Activated naive CD8-positive, alpha-beta T cell treated with anti-CD3 and anti-CD28 coated beads, Interleukin-2, amount 50 U/mL, for 24 hours (primary cell): ENCODE measurements around the gene P2RY6.

Experiments used
- ATAC-seq: fragments of 150-1000 bp; cut with Tn5 transposase; one replicate; pipeline ENCODE4 v1.10.0; 2021
- DNase-seq: peaks from one replicate; pipeline ENCODE4 v3.0.0; 2021
- H3K27ac Mint-ChIP-seq: one replicate; pipeline ENCODE4 v1.8.0; 2021; ENCODE audit warnings: mild to moderate bottlenecking, mixed read lengths
- H3K27me3 Mint-ChIP-seq: one replicate; pipeline ENCODE4 v1.8.0; 2021; ENCODE audit warnings: mixed read lengths
- H3K36me3 Mint-ChIP-seq: one replicate; pipeline ENCODE4 v1.8.0; 2021; ENCODE audit warnings: low read depth, mixed read lengths
- H3K4me1 Mint-ChIP-seq: one replicate; pipeline ENCODE4 v1.8.0; 2021; ENCODE audit warnings: mixed read lengths
- H3K4me3 Mint-ChIP-seq: one replicate; pipeline ENCODE4 v1.8.0; 2021; ENCODE audit warnings: mild to moderate bottlenecking, moderate library complexity, mixed read lengths
- H3K9me3 Mint-ChIP-seq: one replicate; pipeline ENCODE4 v1.8.0; 2021; ENCODE audit warnings: mixed read lengths

P2RY6 gene

DNA sequence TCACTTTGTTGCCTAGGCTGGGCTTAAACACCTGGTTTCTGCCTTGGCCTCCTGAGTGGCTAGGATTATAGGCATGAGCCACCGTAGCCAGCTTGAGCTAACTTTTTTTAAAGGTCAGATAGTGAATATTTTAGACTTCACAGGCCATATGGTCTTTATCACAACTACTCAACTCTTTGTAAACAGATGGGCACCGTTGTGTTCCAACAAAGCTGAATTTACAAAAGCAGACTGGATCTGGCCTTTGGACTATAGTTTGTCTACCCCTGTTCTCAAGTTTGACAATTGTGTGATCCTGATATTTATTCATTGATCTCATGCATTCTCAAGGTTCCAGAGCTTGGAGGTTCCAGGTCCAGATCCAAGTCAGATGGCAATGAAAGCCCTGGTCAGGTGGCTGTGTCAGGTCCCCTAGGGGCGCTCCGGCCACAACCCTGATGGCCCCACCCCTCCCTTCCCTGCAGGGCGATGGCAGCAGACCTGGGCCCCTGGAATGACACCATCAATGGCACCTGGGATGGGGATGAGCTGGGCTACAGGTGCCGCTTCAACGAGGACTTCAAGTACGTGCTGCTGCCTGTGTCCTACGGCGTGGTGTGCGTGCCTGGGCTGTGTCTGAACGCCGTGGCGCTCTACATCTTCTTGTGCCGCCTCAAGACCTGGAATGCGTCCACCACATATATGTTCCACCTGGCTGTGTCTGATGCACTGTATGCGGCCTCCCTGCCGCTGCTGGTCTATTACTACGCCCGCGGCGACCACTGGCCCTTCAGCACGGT is 38.3 kb upstream of the P2RY6 start:
- Mint-ChIP-seq H3K4me1 (no peaks in the 10 kb centered on the region), H3K27me3 (peaks cover 2% of the 10 kb centered on the region), H3K36me3 (no peaks in the 10 kb centered on the region), H3K9me3 (no peaks in the 10 kb centered on the region), H3K4me3 (no peak overlapping the region), H3K27ac (no peak overlapping the region)
- ATAC-seq (no peak), DNase-seq (no peak)

DNA sequence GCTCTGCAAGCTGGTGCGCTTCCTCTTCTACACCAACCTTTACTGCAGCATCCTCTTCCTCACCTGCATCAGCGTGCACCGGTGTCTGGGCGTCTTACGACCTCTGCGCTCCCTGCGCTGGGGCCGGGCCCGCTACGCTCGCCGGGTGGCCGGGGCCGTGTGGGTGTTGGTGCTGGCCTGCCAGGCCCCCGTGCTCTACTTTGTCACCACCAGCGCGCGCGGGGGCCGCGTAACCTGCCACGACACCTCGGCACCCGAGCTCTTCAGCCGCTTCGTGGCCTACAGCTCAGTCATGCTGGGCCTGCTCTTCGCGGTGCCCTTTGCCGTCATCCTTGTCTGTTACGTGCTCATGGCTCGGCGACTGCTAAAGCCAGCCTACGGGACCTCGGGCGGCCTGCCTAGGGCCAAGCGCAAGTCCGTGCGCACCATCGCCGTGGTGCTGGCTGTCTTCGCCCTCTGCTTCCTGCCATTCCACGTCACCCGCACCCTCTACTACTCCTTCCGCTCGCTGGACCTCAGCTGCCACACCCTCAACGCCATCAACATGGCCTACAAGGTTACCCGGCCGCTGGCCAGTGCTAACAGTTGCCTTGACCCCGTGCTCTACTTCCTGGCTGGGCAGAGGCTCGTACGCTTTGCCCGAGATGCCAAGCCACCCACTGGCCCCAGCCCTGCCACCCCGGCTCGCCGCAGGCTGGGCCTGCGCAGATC is 37.5 kb upstream of the P2RY6 start:
- ATAC-seq: no peak
- no peak for DNase-seq
- Mint-ChIP-seq H3K27ac (no peak overlapping the region), H3K27me3 (peaks cover 2% of the 10 kb centered on the region), H3K4me1 (no peaks in the 10 kb centered on the region), H3K9me3 (no peaks in the 10 kb centered on the region), H3K36me3 (no peaks in the 10 kb centered on the region), H3K4me3 (no peak overlapping the region)

DNA sequence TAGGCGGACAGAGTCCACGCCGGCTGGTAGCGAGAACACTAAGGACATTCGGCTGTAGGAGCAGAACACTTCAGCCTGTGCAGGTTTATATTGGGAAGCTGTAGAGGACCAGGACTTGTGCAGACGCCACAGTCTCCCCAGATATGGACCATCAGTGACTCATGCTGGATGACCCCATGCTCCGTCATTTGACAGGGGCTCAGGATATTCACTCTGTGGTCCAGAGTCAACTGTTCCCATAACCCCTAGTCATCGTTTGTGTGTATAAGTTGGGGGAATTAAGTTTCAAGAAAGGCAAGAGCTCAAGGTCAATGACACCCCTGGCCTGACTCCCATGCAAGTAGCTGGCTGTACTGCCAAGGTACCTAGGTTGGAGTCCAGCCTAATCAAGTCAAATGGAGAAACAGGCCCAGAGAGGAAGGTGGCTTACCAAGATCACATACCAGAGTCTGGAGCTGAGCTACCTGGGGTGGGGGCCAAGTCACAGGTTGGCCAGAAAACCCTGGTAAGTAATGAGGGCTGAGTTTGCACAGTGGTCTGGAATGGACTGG is 36.8 kb upstream of the P2RY6 start:
- Mint-ChIP-seq H3K4me1 (no peaks in the 10 kb centered on the region), H3K27ac (no peak overlapping the region), H3K36me3 (no peaks in the 10 kb centered on the region), H3K9me3 (no peaks in the 10 kb centered on the region), H3K27me3 (peaks cover 2% of the 10 kb centered on the region), H3K4me3 (no peak overlapping the region)
- ATAC-seq: no peak
- DNase-seq: no peak

DNA sequence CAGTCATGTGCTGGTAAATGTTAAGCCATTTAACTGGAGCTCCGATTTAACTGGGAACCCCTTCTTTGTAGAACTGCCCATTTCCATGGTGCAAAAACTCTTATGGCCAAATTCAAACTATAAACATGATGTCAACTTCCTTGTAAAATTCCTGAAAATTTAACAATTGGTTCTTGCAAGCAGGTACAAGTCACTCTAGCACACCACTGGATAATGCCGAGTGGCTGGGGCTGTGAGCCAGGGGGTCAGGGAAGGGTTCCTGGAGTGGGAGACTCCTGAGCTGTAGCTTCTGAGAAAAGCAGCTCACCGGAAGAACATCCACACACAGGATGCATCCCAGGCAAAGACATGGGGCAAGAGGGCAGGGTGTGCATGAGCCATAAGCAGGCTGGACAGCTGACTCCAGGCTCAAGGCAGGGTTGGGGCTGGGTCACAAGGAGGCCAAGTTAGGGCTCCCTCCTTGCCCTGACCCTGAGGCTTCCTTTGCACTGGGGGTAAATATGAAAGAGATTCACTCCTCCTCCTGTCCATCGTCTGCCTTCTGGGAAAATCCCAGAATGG is 35.9 kb upstream of the P2RY6 start:
- no peak for DNase-seq
- H3K4me1 Mint-ChIP-seq: no peaks in the 10 kb centered on the region
- H3K36me3 Mint-ChIP-seq: no peaks in the 10 kb centered on the region
- H3K27me3 Mint-ChIP-seq: peaks cover 2% of the 10 kb centered on the region
- H3K4me3 Mint-ChIP-seq: no peak overlapping the region
- no peaks in the 10 kb centered on the region for H3K9me3 Mint-ChIP-seq
- H3K27ac Mint-ChIP-seq: no peak overlapping the region
- ATAC-seq: no peak

DNA sequence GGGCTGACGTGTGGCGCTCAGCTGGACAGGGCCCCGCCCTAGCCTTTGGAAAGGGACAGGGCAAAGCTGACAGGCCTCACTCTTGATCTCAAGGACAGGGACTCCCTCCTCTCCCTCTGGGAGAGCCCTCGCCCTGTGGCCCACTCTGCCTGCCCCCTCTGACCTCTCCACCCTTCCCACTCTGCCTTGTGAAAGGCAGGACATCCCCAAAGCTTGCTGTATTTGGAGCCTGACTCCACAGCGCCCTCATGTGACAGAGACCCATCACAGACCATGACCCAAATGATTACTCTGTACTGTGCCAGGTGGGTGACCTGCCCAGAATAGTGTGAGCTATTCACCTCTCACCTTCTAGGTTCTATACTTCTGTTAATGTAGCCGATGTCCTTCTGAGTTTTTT is 35.3 kb upstream of the P2RY6 start:
- ATAC-seq (peak; percentile 46), DNase-seq (peak; percentile 48)
- Mint-ChIP-seq H3K36me3 (no peaks in the 10 kb centered on the region), H3K4me1 (no peaks in the 10 kb centered on the region), H3K27me3 (peaks cover 5% of the 10 kb centered on the region), H3K27ac (no peak overlapping the region), H3K4me3 (no peak overlapping the region), H3K9me3 (no peaks in the 10 kb centered on the region)

DNA sequence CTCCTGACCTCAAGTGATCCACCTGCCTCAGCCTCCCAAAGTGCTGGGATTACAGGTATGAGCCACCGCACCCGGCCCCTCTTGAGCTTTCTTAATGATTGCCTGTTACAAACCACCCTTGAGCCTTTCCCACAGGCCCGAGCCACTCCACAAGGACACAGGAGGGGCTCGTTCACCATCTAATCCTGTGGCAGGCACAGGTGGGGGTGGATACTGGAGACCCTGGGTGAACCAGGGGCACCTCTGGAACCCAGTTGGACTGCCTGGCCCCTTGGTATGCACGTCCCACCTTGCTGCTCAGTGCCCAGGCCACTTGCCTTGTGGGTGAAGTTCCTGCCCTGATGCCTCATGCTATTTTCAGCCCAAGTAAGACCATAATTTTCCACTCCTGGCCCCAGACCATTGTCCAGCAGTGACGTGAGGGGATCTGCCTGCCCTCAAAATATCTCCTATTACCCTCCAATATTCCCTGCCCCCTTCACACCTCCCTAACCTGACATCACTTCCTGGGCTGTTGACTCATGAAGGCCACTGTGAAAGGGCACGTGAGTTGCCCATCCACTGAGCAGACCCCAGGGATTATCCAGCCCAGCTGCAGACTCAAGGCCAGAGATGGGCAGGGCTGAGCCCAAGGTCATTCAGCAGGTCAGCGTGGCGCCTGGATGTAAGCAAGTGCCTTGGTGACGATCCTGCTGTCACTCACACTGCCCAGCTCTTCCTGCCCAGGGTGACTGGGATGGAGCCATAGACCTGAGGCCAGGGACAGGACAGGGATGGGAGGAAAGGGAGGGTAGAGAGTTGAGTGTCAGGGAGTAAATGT is 34.5 kb upstream of the P2RY6 start:
- Mint-ChIP-seq H3K36me3 (no peaks in the 10 kb centered on the region), H3K27ac (no peak overlapping the region), H3K4me1 (peaks cover 2% of the 10 kb centered on the region), H3K9me3 (no peaks in the 10 kb centered on the region), H3K27me3 (peaks cover 5% of the 10 kb centered on the region), H3K4me3 (no peak overlapping the region)
- ATAC-seq (no peak), DNase-seq (no peak)

DNA sequence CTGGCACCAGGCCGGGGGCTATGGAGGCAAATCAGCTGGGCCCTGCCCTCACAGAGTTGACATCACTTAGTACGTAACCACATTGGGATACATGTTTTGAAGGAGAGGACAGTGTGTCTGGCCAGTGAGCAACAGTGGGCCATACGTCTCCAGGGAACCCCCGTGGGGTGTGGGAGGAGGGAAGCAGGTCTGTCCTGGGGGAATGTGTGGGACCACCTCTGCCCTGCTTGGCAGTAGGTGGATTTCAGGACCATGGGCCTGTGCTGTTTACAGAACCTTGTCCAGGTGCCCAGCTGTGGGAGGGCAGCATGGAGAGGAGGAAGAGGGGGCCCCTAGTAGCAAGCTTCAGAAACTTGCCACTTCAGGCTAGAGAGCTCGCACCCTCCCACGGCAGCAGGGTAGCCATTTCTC is 33.0 kb upstream of the P2RY6 start:
- Mint-ChIP-seq H3K27ac (no peak overlapping the region), H3K36me3 (no peaks in the 10 kb centered on the region), H3K4me3 (no peak overlapping the region), H3K9me3 (no peaks in the 10 kb centered on the region), H3K4me1 (peaks cover 2% of the 10 kb centered on the region), H3K27me3 (peaks cover 5% of the 10 kb centered on the region)
- no peak for DNase-seq
- no peak for ATAC-seq

DNA sequence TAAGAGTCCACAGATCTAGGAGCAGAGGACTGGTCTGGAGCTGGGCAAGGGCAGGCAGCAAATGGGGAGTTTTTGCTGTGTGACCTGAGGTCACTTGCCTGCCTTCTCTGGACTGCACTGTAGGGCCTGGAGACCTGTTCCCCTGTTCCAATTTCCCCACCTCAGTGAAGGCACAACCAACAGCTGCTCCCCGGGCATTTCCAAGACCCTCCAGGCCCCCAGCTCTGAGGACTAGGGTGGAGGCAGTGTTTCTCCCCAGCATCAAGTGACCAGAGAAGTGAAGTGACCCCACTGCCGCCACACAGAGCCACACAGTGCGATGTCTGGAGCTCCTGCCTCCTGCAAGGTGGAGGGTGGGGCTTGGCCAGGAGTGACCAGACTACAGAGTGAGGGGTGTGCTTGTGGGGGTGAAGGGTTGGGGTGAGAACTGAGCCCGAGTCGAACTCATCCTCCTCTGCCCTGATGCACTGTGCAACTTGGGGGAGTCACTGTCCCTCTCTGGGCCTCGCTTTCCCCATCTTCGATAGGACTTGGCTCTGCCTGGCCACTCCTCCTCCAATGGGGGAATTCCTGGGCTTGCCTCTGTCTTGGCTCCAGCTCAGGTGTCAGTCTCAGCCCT is 32.5 kb upstream of the P2RY6 start:
- Mint-ChIP-seq H3K4me1 (peaks cover 2% of the 10 kb centered on the region), H3K27me3 (peaks cover 5% of the 10 kb centered on the region), H3K4me3 (no peak overlapping the region), H3K9me3 (no peaks in the 10 kb centered on the region), H3K27ac (no peak overlapping the region), H3K36me3 (no peaks in the 10 kb centered on the region)
- DNase-seq (no peak), ATAC-seq (no peak)

DNA sequence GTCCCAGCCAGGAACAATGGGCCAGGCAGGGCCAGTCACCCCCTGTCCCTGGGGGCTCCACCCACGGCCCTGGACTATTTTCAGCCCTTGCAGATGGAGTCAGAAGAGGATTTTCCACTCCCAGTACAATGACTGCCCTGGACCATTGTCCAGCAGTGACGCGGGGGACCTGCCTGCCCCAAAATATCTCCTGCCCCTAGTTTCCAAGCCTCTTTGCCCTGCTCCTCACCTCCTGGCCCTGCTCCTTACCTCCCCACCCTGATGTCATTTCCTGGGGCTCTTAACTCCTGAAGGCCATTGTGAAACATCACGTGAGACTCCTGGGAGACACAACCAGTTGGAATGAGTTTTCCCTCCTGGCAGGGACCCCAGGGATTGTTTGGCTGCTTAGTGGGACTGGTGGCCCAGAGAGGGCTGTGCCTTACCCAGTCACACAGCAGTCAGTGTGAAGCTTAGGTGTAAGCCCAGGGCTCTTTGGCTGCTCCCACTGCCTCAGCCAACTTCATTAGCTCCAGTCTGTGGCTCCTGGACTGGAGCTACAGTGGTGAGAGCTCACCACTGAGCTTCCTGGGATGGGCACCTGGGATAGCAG is 31.9 kb upstream of the P2RY6 start:
- Mint-ChIP-seq H3K4me1 (peaks cover 2% of the 10 kb centered on the region), H3K4me3 (no peak overlapping the region), H3K27me3 (peaks cover 5% of the 10 kb centered on the region), H3K27ac (no peak overlapping the region), H3K36me3 (no peaks in the 10 kb centered on the region), H3K9me3 (no peaks in the 10 kb centered on the region)
- no peak for ATAC-seq
- no peak for DNase-seq

DNA sequence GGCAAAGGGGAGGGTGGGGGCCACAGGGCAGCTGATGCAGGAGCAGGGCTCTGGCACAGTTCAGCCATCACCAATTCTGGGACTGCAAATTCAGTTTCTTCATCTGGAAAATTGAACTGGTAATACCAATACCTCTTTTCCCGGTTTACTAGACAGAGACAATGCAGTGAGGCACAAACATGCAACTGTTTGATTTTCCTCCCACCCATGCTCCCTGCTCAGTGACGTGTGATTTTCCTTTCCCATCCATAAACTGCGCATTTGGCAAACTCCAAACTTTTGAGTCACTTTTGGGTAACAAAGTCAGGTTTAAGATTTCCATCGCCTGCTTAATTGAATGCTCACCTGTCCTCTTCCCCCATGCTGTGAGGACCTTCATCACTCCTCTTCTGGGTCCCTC is 30.8 kb upstream of the P2RY6 start:
- H3K36me3 Mint-ChIP-seq: no peaks in the 10 kb centered on the region
- H3K9me3 Mint-ChIP-seq: no peaks in the 10 kb centered on the region
- H3K4me1 Mint-ChIP-seq: peaks cover 2% of the 10 kb centered on the region
- peaks cover 5% of the 10 kb centered on the region for H3K27me3 Mint-ChIP-seq
- ATAC-seq: no peak
- no peak overlapping the region for H3K4me3 Mint-ChIP-seq
- no peak overlapping the region for H3K27ac Mint-ChIP-seq
- DNase-seq: no peak

DNA sequence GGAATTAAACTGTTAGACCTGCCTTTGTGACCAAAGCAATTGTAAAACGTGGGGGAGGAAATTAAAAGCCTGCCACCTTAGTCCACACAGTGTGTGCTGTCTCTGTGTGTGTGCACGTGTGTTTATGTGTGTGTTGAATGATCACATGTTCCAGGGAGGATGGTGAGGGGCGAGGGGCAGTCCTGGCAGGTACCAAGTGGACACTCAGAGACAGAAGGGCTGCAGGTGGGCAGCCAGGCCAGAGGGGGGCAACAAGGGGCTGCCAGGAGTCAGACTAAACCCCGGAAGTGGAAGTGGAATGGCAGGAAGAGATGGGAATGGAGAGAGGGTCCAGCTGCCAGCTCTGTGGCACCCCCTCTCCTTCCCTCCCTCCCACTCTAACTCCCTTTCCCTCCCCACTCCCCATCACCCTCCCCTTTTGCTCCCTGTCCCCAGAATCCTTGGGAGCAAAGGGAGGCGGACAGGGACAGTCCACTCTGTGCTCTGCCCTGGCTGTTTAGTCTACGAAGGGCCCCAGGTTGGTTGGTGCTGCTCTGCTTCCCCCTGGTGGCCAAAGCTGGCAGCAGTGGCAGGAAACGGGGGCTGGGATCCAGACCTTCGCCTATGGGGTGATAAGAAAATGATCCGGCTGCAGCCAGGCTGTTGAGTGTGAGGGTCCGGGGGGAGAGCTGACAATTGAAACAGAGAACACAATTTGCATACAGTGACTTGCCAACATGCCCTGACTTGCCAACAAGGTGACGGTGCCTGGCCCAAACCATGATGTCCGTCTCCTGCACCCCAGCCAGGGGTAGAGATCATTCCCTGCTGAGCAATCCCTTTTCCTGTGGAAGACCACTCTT is 29.7 kb upstream of the P2RY6 start:
- Mint-ChIP-seq H3K27me3 (peaks cover 5% of the 10 kb centered on the region), H3K4me1 (peaks cover 2% of the 10 kb centered on the region), H3K9me3 (no peaks in the 10 kb centered on the region), H3K27ac (no peak overlapping the region), H3K4me3 (no peak overlapping the region), H3K36me3 (no peaks in the 10 kb centered on the region)
- ATAC-seq (peak; percentile 73), DNase-seq (peak; percentile 71)

DNA sequence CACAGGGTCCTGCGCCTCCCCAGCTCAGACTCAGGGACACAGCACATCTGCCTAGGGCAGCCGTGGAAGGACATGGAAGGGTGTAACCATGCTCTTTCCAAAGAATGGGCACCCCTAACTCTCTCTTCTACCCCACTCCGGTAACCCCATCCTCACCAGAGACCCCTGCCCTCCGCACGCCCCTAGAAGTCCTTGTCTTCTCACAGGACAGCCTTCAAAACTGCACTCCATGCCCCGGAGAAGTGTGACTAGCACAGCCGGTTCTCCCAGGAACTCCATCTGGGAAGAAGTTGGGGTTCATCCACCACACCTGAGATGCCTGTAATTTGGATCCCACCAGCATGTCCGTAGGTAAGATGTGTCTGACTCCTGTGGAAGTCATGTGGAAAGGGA is 29.0 kb upstream of the P2RY6 start:
- no peak for ATAC-seq
- DNase-seq: no peak
- Mint-ChIP-seq H3K4me3 (no peak overlapping the region), H3K27ac (no peak overlapping the region), H3K9me3 (no peaks in the 10 kb centered on the region), H3K36me3 (no peaks in the 10 kb centered on the region), H3K4me1 (peaks cover 2% of the 10 kb centered on the region), H3K27me3 (peaks cover 5% of the 10 kb centered on the region)

DNA sequence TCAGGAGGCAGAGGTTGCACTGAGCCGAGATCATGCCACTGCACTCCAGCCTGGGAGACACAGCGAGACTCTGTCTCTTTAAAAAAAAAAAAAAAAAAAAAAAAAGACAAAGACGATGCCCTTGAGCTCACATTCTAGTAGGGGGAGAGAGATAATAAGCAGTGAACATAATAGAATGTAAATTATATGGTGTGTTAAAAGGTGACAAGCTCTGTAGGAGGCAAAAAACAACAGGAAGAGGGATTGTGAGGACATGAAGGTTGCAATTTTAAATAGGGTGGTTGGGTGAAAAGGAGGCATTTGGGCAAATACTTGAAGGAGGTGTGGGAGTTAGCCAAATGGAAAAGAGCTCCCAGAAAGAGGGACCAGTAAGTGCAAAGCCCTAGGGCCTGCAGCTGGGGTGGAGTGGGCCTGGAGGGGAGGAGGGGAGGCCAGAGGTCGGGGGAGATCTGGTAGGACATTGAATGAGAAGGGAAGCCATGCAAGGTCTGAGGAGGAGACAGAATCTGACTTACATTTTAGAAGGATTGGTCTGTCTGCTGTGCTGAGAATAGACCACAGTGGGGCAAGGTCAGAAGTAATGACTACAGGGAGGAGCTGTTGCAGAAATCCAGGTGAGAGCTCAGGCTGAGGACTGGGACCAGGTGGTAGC is 27.4 kb upstream of the P2RY6 start:
- H3K36me3 Mint-ChIP-seq: no peaks in the 10 kb centered on the region
- DNase-seq (no peak), ATAC-seq (no peak)
- H3K4me1 Mint-ChIP-seq: peaks cover 8% of the 10 kb centered on the region
- no peak overlapping the region for H3K27ac Mint-ChIP-seq
- no peak overlapping the region for H3K4me3 Mint-ChIP-seq
- peaks cover 5% of the 10 kb centered on the region for H3K27me3 Mint-ChIP-seq
- no peaks in the 10 kb centered on the region for H3K9me3 Mint-ChIP-seq
